HepG2 (cell line): ENCODE data around the gene DCAKD. TPM values are rescaled to one million over a fixed set of nuclear protein-coding genes. Genes with fewer than 3 reads are reported as not detected.

Source experiments
- AGO1 ChIP-seq: fragments of 200-400 bp; formaldehyde crosslinking; IDR thresholded peaks from 2 replicates; pipeline ENCODE4 v1.6.1; 2017; ENCODE audit warnings: mild to moderate bottlenecking, low read depth, low read length, moderate library complexity; ENCODE audit not compliant: poor library complexity, severe bottlenecking
- CENPX ChIP-seq: sonication (generic); formaldehyde crosslinking; IDR thresholded peaks from 2 replicates; pipeline ENCODE4 v1.9.0; 2021; ENCODE audit warnings: mild to moderate bottlenecking, missing genetic modification reagents, moderate library complexity
- DPF2 ChIP-seq: sonication (generic); formaldehyde crosslinking; IDR thresholded peaks from 2 replicates; pipeline ENCODE4 v1.4.0; 2020; ENCODE audit warnings: mild to moderate bottlenecking, low read depth, missing genetic modification reagents, borderline replicate concordance
- ETV6 ChIP-seq: sonication (generic); formaldehyde crosslinking; conservative IDR thresholded peaks from 2 replicates; pipeline ENCODE4 v1.4.0; 2020; ENCODE audit warnings: missing genetic modification reagents
- KDM4B ChIP-seq: sonication (generic); formaldehyde crosslinking; IDR thresholded peaks from 2 replicates; pipeline ENCODE4 v1.4.0; 2020; ENCODE audit warnings: missing genetic modification reagents
- NFIC ChIP-seq: IDR thresholded peaks from 2 replicates; pipeline ENCODE4 v1.6.1; 2012; ENCODE audit warnings: mild to moderate bottlenecking, low read length, inconsistent platforms
- NFYB ChIP-seq: sonication (generic); formaldehyde crosslinking; IDR thresholded peaks from 2 replicates; pipeline ENCODE4 v1.4.0; 2020; ENCODE audit warnings: missing genetic modification reagents
- RARG ChIP-seq: sonication (generic); formaldehyde crosslinking; IDR thresholded peaks from 2 replicates; pipeline ENCODE4 v1.4.0; 2020; ENCODE audit warnings: low read depth, mild to moderate bottlenecking, missing genetic modification reagents
- RBAK ChIP-seq: sonication (generic); formaldehyde crosslinking; IDR thresholded peaks from 2 replicates; pipeline ENCODE4 v1.5.1; 2020; ENCODE audit warnings: mild to moderate bottlenecking, missing genetic modification reagents
- SKI ChIP-seq: fragments of 450-650 bp; IDR thresholded peaks from one replicate; pipeline ENCODE4 v1.6.1; 2018; ENCODE audit warnings: mild to moderate bottlenecking; ENCODE audit not compliant: partially characterized antibody
- SSRP1 ChIP-seq: IDR thresholded peaks from 2 replicates; pipeline ENCODE4 v1.6.1; 2016; ENCODE audit warnings: control low read depth
- STAT6 ChIP-seq: sonication (generic); formaldehyde crosslinking; IDR thresholded peaks from 2 replicates; pipeline ENCODE4 v1.4.0; 2020; ENCODE audit warnings: missing genetic modification reagents, mild to moderate bottlenecking, borderline replicate concordance
- TAF15 ChIP-seq: fragments of 200-400 bp; formaldehyde crosslinking; IDR thresholded peaks from one replicate; pipeline ENCODE4 v1.6.1; 2018; ENCODE audit warnings: mild to moderate bottlenecking, low read depth, low read length; ENCODE audit not compliant: poor library complexity, severe bottlenecking
- ZBTB20 ChIP-seq: sonication (generic); formaldehyde crosslinking; IDR thresholded peaks from 2 replicates; pipeline ENCODE4 v1.8.1; 2023; ENCODE audit warnings: missing genetic modification reagents, low read depth, mild to moderate bottlenecking, borderline replicate concordance
- ZBTB37 ChIP-seq: sonication (generic); formaldehyde crosslinking; IDR thresholded peaks from 2 replicates; pipeline ENCODE4 v1.4.0; 2020; ENCODE audit warnings: mild to moderate bottlenecking, missing genetic modification reagents
- ZNF251 ChIP-seq: sonication (generic); formaldehyde crosslinking; IDR thresholded peaks from 2 replicates; pipeline ENCODE4 v1.9.0; 2021; ENCODE audit warnings: mild to moderate bottlenecking, missing genetic modification reagents
- ZNF510 ChIP-seq: sonication (generic); formaldehyde crosslinking; IDR thresholded peaks from 2 replicates; pipeline ENCODE4 v1.4.0; 2020; ENCODE audit warnings: low read depth, mild to moderate bottlenecking, missing genetic modification reagents
- ZNF598 ChIP-seq: sonication (generic); formaldehyde crosslinking; IDR thresholded peaks from 2 replicates; pipeline ENCODE4 v1.5.1; 2020; ENCODE audit warnings: mild to moderate bottlenecking, missing genetic modification reagents, borderline replicate concordance
- ZNF781 ChIP-seq: sonication (generic); formaldehyde crosslinking; IDR thresholded peaks from 2 replicates; pipeline ENCODE4 v1.5.1; 2020; ENCODE audit warnings: borderline replicate concordance, mild to moderate bottlenecking, missing genetic modification reagents; ENCODE audit errors: not compliant biosample characterization
- ZNF792 ChIP-seq: IDR thresholded peaks from 2 replicates; pipeline ENCODE4 v1.6.1; 2016
- ZNF816 ChIP-seq: sonication (generic); formaldehyde crosslinking; IDR thresholded peaks from 2 replicates; pipeline ENCODE4 v1.8.0; 2022; ENCODE audit warnings: missing genetic modification reagents, mild to moderate bottlenecking, borderline replicate concordance
- polyA plus RNA-seq, 8 experiments: library from polyadenylated mRNA; depleted of rRNA in 3 of 8; stranded (reverse) in 7 of 8; unstranded in 1 of 8; fragments of >200 nt; fragmentation: Illumina TruSeq in 4 of 8; extraction: Trizol in 4 of 8; gene quantifications; 2 replicates each; pipeline versions ENCODE4 v1.2.1 to v1.2.3, GENCODE V29; 2011 to 2016; ENCODE audit warnings: low read depth in 4 of 8, missing spikeins in 1 of 8, mixed read lengths in 1 of 8; ENCODE audit not compliant: insufficient read depth in 1 of 8
- total RNA-seq, 5 experiments: library from RNA; depleted of rRNA; stranded (reverse); fragments of >200 nt; fragmentation: Illumina TruSeq; extraction: Trizol; gene quantifications; 2 replicates each; pipeline ENCODE4 v1.2.3, GENCODE V29; 2016; ENCODE audit warnings: low read depth in 1 of 5
- TF ChIP-seq, protein P1 (sequence below): sonication (generic); formaldehyde crosslinking; IDR thresholded peaks from 2 replicates; pipeline ENCODE4 v1.8.0; 2022; ENCODE audit warnings: mild to moderate bottlenecking, missing genetic modification reagents, moderate library complexity
- TF ChIP-seq, protein P2 (sequence below): sonication (generic); formaldehyde crosslinking; IDR thresholded peaks from 2 replicates; pipeline ENCODE4 v1.4.0; 2020; ENCODE audit warnings: mild to moderate bottlenecking, low read depth, missing genetic modification reagents

DCAKD gene
- total and polyA plus RNA-seq, 2 of the 13 experiments (the other 11 are each of a cell fraction or from before 2014, with no cell fraction given): 25.9 to 29.2 TPM

GRCh38 chr17:44981221-44981968 lies 70.0 kb downstream of the DCAKD start (continued):
- no peak for TF ChIP-seq STAT6
- no peak for TF ChIP-seq ETV6 (CRISPR knock-in tag)
- TF ChIP-seq ZNF816 (CRISPR knock-in tag): 0 out of 2 replicates have a peak, but pooled peaks have one; percentile 29
- no peak for TF ChIP-seq ZNF510 (CRISPR knock-in tag)
- TF ChIP-seq ZBTB20 (CRISPR knock-in tag): peak; percentile 55; the same call in 1 of the 2 replicates
- peak; percentile 41; the same call in 1 of the 2 replicates for TF ChIP-seq SSRP1 (CRISPR knock-in tag)
- no peak for TF ChIP-seq AGO1
- TF ChIP-seq DPF2 (CRISPR knock-in tag): no peak
- no peak for TF ChIP-seq KDM4B (CRISPR knock-in tag)
- no peak for TF ChIP-seq SKI
- TF ChIP-seq TAF15: no peak
- TF ChIP-seq NFIC: no peak
- no peak for TF ChIP-seq ZNF792 (CRISPR knock-in tag)
- TF ChIP-seq ZNF781 (CRISPR knock-in tag): no peak
- no peak for TF ChIP-seq CENPX (CRISPR knock-in tag)
- TF ChIP-seq, protein P1, sequence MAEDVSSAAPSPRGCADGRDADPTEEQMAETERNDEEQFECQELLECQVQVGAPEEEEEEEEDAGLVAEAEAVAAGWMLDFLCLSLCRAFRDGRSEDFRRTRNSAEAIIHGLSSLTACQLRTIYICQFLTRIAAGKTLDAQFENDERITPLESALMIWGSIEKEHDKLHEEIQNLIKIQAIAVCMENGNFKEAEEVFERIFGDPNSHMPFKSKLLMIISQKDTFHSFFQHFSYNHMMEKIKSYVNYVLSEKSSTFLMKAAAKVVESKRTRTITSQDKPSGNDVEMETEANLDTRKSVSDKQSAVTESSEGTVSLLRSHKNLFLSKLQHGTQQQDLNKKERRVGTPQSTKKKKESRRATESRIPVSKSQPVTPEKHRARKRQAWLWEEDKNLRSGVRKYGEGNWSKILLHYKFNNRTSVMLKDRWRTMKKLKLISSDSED (CRISPR knock-in tag): no peak
- no peak for TF ChIP-seq ZBTB37
- TF ChIP-seq NFYB (CRISPR knock-in tag): no peak
- no peak for TF ChIP-seq RARG (CRISPR knock-in tag)
- TF ChIP-seq RBAK: no peak
- TF ChIP-seq, protein P2, sequence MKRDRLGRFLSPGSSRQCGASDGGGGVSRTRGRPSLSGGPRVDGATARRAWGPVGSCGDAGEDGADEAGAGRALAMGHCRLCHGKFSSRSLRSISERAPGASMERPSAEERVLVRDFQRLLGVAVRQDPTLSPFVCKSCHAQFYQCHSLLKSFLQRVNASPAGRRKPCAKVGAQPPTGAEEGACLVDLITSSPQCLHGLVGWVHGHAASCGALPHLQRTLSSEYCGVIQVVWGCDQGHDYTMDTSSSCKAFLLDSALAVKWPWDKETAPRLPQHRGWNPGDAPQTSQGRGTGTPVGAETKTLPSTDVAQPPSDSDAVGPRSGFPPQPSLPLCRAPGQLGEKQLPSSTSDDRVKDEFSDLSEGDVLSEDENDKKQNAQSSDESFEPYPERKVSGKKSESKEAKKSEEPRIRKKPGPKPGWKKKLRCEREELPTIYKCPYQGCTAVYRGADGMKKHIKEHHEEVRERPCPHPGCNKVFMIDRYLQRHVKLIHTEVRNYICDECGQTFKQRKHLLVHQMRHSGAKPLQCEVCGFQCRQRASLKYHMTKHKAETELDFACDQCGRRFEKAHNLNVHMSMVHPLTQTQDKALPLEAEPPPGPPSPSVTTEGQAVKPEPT: no peak
- TF ChIP-seq ZNF598 (CRISPR knock-in tag): no peak
- TF ChIP-seq ZNF251: no peak
